GM23338 (cell line): ENCODE measurements around the gene HORMAD2. TPM values are rescaled to one million over a fixed set of nuclear protein-coding genes. Genes with fewer than 3 reads are reported as not detected.

Experiments
- ATAC-seq: fragments of 200-7000 bp; cut with Tn5 transposase; 3 replicates; pipeline ENCODE4 v1.9.1; 2020
- DNase-seq: peaks from one replicate; pipeline ENCODE4 v3.0.0-alpha.2; 2015; ENCODE audit warnings: low spot score
- H2AFZ ChIP-seq: fragments of 200-600 bp; sonication (generic); 2 replicates; pipeline ENCODE4 v1.8.0; 2016; ENCODE audit warnings: antibody characterized with exemption, mild to moderate bottlenecking, moderate library complexity
- H3F3A ChIP-seq: fragments of 200-600 bp; sonication (generic); replicated peaks from 2 replicates; pipeline ENCODE4 v1.8.0; 2017; ENCODE audit warnings: antibody characterized with exemption, mixed run types, low read depth
- H3K27ac ChIP-seq: fragments of 200-600 bp; sonication (generic); 2 replicates; pipeline ENCODE4 v1.6.1; 2016; ENCODE audit warnings: low read depth
- H3K27me3 ChIP-seq: fragments of 200-600 bp; sonication (generic); 2 replicates; pipeline ENCODE4 v1.8.0; 2016; ENCODE audit warnings: mild to moderate bottlenecking, mixed run types, moderate library complexity; ENCODE audit not compliant: insufficient read depth
- H3K36me3 ChIP-seq: fragments of 200-600 bp; sonication (generic); 2 replicates; pipeline ENCODE4 v1.8.0; 2016; ENCODE audit warnings: mild to moderate bottlenecking; ENCODE audit not compliant: insufficient read depth
- H3K4me1 ChIP-seq: fragments of 200-600 bp; sonication (generic); 2 replicates; pipeline ENCODE4 v1.8.0; 2016; ENCODE audit warnings: mild to moderate bottlenecking, moderate library complexity; ENCODE audit not compliant: insufficient read depth
- H3K4me2 ChIP-seq: fragments of 200-600 bp; sonication (generic); 2 replicates; pipeline ENCODE4 v1.7.1; 2017; ENCODE audit warnings: mixed run types
- H3K4me3 ChIP-seq: fragments of 200-600 bp; sonication (generic); 2 replicates; pipeline ENCODE4 v1.6.1; 2016; ENCODE audit warnings: mixed run types
- H3K79me2 ChIP-seq: fragments of 200-600 bp; sonication (generic); replicated peaks from 2 replicates; pipeline ENCODE4 v1.8.0; 2017; ENCODE audit warnings: mild to moderate bottlenecking; ENCODE audit not compliant: insufficient read depth
- H3K9me2 ChIP-seq: fragments of 200-600 bp; sonication (generic); 2 replicates; pipeline ENCODE4 v1.8.0; 2017; ENCODE audit not compliant: insufficient read depth
- H4K20me1 ChIP-seq: fragments of 200-600 bp; sonication (generic); replicated peaks from 2 replicates; pipeline ENCODE4 v1.8.0; 2017; ENCODE audit warnings: mild to moderate bottlenecking; ENCODE audit not compliant: insufficient read depth
- H3K27ac Mint-ChIP-seq: 2 replicates; pipeline ENCODE4 v1.8.0; 2020; ENCODE audit warnings: inconsistent platforms, mild to moderate bottlenecking, moderate library complexity, mixed read lengths
- H3K27me3 Mint-ChIP-seq: 3 replicates; pipeline ENCODE4 v1.8.0; 2022; ENCODE audit warnings: low read depth, mild to moderate bottlenecking, moderate library complexity, mixed read lengths, inconsistent platforms; ENCODE audit not compliant: insufficient read depth, poor library complexity
- H3K36me3 Mint-ChIP-seq: 3 replicates; pipeline ENCODE4 v1.8.0; 2021; ENCODE audit warnings: low read depth, mild to moderate bottlenecking, inconsistent platforms, moderate library complexity, mixed read lengths
- H3K4me1 Mint-ChIP-seq: 3 replicates; pipeline ENCODE4 v1.8.0; 2020; ENCODE audit warnings: mild to moderate bottlenecking, inconsistent platforms, mixed read lengths
- H3K4me3 Mint-ChIP-seq: 3 replicates; pipeline ENCODE4 v1.8.0; 2021; ENCODE audit warnings: moderate library complexity, mild to moderate bottlenecking, inconsistent platforms, mixed read lengths
- H3K9me3 Mint-ChIP-seq: 3 replicates; pipeline ENCODE4 v1.8.0; 2020; ENCODE audit warnings: moderate library complexity, mild to moderate bottlenecking, inconsistent platforms, mixed read lengths
- CREB1 ChIP-seq: fragments of 250-450 bp; sonication (Bioruptor Pico); IDR thresholded peaks from 2 replicates; pipeline ENCODE4 v1.5.0; 2020; ENCODE audit warnings: low read depth, mild to moderate bottlenecking, moderate library complexity
- EZH2 ChIP-seq: fragments of 200-600 bp; sonication (generic); IDR thresholded peaks from one replicate; pipeline ENCODE4 v1.8.0; 2017; ENCODE audit warnings: antibody characterized with exemption, mild to moderate bottlenecking, low read depth; ENCODE audit not compliant: unreplicated experiment
- EZH2phosphoT487 ChIP-seq: fragments of 200-600 bp; sonication (generic); IDR thresholded peaks from one replicate; pipeline ENCODE4 v1.8.1; 2018; ENCODE audit warnings: antibody characterized with exemption; ENCODE audit not compliant: unreplicated experiment
- JUNB ChIP-seq: IDR thresholded peaks from one replicate; pipeline ENCODE4 v1.6.1; 2016; ENCODE audit warnings: antibody characterized with exemption; ENCODE audit not compliant: unreplicated experiment
- NANOG ChIP-seq: IDR thresholded peaks from 2 replicates; pipeline ENCODE4 v1.6.1; 2016; ENCODE audit warnings: antibody characterized with exemption, borderline replicate concordance
- POLR2AphosphoS5 ChIP-seq: IDR thresholded peaks from 2 replicates; pipeline ENCODE4 v1.6.1; 2016; ENCODE audit warnings: antibody characterized with exemption, low read depth
- STAT1 ChIP-seq: IDR thresholded peaks from one replicate; pipeline ENCODE4 v1.6.1; 2016; ENCODE audit warnings: antibody characterized with exemption; ENCODE audit not compliant: unreplicated experiment
- ZNF114 ChIP-seq: fragments of 250-450 bp; sonication (Bioruptor Pico); IDR thresholded peaks from 2 replicates; pipeline ENCODE4 v1.5.0; 2020; ENCODE audit warnings: mild to moderate bottlenecking, moderate library complexity
- ZNF331 ChIP-seq: fragments of 250-450 bp; sonication (Bioruptor Pico); IDR thresholded peaks from 2 replicates; pipeline ENCODE4 v1.5.0; 2020; ENCODE audit warnings: low read depth, mild to moderate bottlenecking, moderate library complexity
- ZNF462 ChIP-seq: fragments of 250-450 bp; sonication (Bioruptor Pico); IDR thresholded peaks from 2 replicates; pipeline ENCODE4 v1.5.0; 2020; ENCODE audit warnings: mild to moderate bottlenecking, moderate library complexity
- polyA plus RNA-seq: library from polyadenylated mRNA; unstranded; fragments of >200 nt; fragmentation: Nextera tagmentation; extraction: Ambion mirVana; gene quantifications from 2 replicates; pipeline ENCODE4 v1.2.1, GENCODE V29; 2016
- total RNA-seq: library from RNA; depleted of rRNA; stranded (reverse); fragments of >200 nt; shearing (Covaris generic); gene quantifications from 2 replicates; pipeline ENCODE4 v1.2.3, GENCODE V29; 2014
- TF ChIP-seq, protein P1 (sequence below), 2 experiments: fragments of 200-600 bp in 1 of 2; sonication (generic) in 1 of 2; conservative IDR thresholded peaks; 2 replicates each; pipeline versions ENCODE4 v1.5.1 to v1.6.1; 2016 to 2017; ENCODE audit warnings: antibody characterized with exemption in 2 of 2, low read depth in 2 of 2, mild to moderate bottlenecking in 2 of 2, moderate library complexity in 1 of 2
- TF ChIP-seq, protein P2 (sequence below): IDR thresholded peaks from 2 replicates; pipeline ENCODE4 v1.6.1; 2016; ENCODE audit warnings: antibody characterized with exemption
- TF ChIP-seq, protein P3 (sequence below): IDR thresholded peaks from one replicate; pipeline ENCODE4 v1.6.1; 2018; ENCODE audit warnings: antibody characterized with exemption; ENCODE audit not compliant: unreplicated experiment

HORMAD2 gene
- total and polyA plus RNA-seq, 2 experiments from 2014 or later, result 0.40 TPM; not detected in 1

DNA sequence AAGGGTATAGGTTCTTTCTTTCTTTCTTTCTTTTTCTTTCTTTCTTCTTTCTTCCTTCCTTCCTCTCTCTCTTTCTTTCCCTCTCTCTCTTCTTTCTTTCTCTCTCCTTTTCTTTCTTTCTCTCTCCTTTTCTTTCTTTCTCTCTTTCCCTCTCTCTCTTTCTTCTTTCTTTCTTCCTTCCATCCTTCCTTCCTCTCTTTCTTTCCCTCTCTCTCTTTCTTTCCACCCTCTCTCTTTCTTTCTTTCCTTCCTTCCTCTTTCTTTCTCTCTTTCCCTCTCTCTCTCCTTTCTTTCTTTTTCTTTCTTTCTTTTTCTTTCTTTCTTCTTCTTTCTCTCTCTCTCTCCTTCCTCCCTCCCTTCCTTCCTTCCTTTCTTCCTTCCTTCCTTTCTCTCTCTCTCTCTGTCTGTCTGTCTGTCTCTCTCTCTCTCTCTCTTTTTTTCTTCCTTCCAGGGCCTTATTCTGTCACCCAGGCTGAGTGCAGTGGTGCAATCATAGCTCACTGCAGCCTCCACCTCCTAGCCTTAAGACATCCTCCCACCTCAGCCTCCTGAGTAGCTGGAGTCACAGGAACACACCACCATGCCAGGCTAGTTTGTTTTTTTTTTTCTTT, 139.5 kb downstream of the HORMAD2 start:
- Histone ChIP-seq H2AFZ (no peak overlapping the region), H3K4me3 (no peak overlapping the region), H4K20me1 (no peaks in the 10 kb centered on the region), H3K36me3 (no peaks in the 10 kb centered on the region), H3K9me2 (no peaks in the 10 kb centered on the region), H3K4me1 (peaks cover 2% of the 10 kb centered on the region; the same call in 1 of the 2 replicates), H3K27me3 (no peaks in the 10 kb centered on the region), H3K4me2 (no peak overlapping the region), H3K79me2 (no peaks in the 10 kb centered on the region), H3F3A (no peaks in the 10 kb centered on the region), H3K27ac (no peak overlapping the region)
- peaks cover 8% of the 10 kb centered on the region for H3K4me1 Mint-ChIP-seq
- TF ChIP-seq ZNF462 (CRISPR knock-in tag) (no peak), CREB1 (CRISPR knock-in tag) (no peak), STAT1 (no peak), JUNB (no peak), POLR2AphosphoS5 (no peak), NANOG (no peak), ZNF331 (CRISPR knock-in tag) (no peak), EZH2phosphoT487 (no peak), EZH2 (no peak), ZNF114 (no peak)
- TF ChIP-seq, protein P1, sequence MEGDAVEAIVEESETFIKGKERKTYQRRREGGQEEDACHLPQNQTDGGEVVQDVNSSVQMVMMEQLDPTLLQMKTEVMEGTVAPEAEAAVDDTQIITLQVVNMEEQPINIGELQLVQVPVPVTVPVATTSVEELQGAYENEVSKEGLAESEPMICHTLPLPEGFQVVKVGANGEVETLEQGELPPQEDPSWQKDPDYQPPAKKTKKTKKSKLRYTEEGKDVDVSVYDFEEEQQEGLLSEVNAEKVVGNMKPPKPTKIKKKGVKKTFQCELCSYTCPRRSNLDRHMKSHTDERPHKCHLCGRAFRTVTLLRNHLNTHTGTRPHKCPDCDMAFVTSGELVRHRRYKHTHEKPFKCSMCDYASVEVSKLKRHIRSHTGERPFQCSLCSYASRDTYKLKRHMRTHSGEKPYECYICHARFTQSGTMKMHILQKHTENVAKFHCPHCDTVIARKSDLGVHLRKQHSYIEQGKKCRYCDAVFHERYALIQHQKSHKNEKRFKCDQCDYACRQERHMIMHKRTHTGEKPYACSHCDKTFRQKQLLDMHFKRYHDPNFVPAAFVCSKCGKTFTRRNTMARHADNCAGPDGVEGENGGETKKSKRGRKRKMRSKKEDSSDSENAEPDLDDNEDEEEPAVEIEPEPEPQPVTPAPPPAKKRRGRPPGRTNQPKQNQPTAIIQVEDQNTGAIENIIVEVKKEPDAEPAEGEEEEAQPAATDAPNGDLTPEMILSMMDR (conservative IDR thresholded peaks at IDR 0.05; ENCODE audit: low read depth in 2 of 2), result no peak
- TF ChIP-seq, protein P2, sequence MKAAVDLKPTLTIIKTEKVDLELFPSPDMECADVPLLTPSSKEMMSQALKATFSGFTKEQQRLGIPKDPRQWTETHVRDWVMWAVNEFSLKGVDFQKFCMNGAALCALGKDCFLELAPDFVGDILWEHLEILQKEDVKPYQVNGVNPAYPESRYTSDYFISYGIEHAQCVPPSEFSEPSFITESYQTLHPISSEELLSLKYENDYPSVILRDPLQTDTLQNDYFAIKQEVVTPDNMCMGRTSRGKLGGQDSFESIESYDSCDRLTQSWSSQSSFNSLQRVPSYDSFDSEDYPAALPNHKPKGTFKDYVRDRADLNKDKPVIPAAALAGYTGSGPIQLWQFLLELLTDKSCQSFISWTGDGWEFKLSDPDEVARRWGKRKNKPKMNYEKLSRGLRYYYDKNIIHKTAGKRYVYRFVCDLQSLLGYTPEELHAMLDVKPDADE, result no peak
- TF ChIP-seq, protein P3, sequence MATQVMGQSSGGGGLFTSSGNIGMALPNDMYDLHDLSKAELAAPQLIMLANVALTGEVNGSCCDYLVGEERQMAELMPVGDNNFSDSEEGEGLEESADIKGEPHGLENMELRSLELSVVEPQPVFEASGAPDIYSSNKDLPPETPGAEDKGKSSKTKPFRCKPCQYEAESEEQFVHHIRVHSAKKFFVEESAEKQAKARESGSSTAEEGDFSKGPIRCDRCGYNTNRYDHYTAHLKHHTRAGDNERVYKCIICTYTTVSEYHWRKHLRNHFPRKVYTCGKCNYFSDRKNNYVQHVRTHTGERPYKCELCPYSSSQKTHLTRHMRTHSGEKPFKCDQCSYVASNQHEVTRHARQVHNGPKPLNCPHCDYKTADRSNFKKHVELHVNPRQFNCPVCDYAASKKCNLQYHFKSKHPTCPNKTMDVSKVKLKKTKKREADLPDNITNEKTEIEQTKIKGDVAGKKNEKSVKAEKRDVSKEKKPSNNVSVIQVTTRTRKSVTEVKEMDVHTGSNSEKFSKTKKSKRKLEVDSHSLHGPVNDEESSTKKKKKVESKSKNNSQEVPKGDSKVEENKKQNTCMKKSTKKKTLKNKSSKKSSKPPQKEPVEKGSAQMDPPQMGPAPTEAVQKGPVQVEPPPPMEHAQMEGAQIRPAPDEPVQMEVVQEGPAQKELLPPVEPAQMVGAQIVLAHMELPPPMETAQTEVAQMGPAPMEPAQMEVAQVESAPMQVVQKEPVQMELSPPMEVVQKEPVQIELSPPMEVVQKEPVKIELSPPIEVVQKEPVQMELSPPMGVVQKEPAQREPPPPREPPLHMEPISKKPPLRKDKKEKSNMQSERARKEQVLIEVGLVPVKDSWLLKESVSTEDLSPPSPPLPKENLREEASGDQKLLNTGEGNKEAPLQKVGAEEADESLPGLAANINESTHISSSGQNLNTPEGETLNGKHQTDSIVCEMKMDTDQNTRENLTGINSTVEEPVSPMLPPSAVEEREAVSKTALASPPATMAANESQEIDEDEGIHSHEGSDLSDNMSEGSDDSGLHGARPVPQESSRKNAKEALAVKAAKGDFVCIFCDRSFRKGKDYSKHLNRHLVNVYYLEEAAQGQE, result no peak
- H3K4me3 Mint-ChIP-seq, result no peak overlapping the region
- DNase-seq (no peak), ATAC-seq (no peak)
- H3K36me3 Mint-ChIP-seq, result no peaks in the 10 kb centered on the region
- peaks cover 21% of the 10 kb centered on the region for H3K27me3 Mint-ChIP-seq
- H3K27ac Mint-ChIP-seq, result no peak overlapping the region
- H3K9me3 Mint-ChIP-seq, result no peaks in the 10 kb centered on the region
